Measurements from ENCODE around the gene UNC5CL.

GRCh38 chr6:41002168-41002567, 36.9 kb downstream of the UNC5CL start:
- TF ChIP-seq EZH2 (IDR thresholded peaks at IDR 0.05; ENCODE audit: insufficient read depth, poor library complexity, severe bottlenecking) = no peak
- TF ChIP-seq EZH2phosphoT487 (IDR thresholded peaks at IDR 0.05; ENCODE audit: insufficient read depth, low read depth) = no peak
